Testis (tissue), 2 donors: ENCODE results near the gene SMIM36.

Source experiments
- CTCF ChIP-seq, 3 experiments: fragments of 450-650 bp in 2 of 3; fragments of 200-600 bp in 1 of 3; sonication (generic) in 1 of 3; IDR thresholded peaks; one replicate each; pipeline ENCODE4 v1.5.1; 2016 to 2019; ENCODE audit warnings: antibody characterized with exemption in 3 of 3, mild to moderate bottlenecking in 2 of 3, moderate library complexity in 1 of 3
- POLR2A ChIP-seq: fragments of 450-650 bp; IDR thresholded peaks from one replicate; pipeline ENCODE4 v1.6.1; 2017; ENCODE audit warnings: antibody characterized with exemption, mild to moderate bottlenecking, moderate library complexity

GRCh38 chr17:55433029-55433628 lies 78.1 kb downstream of the SMIM36 start:
- no peak for TF ChIP-seq CTCF (IDR thresholded peaks at IDR 0.05)
- no peak for TF ChIP-seq POLR2A
